ENCODE data around the gene TSPAN2. TPM values are rescaled to one million over a fixed set of nuclear protein-coding genes. Genes with fewer than 3 reads are reported as not detected.

Gene TSPAN2
- total RNA-seq, 2 experiments from 2014 or later, result 0.25 to 0.36 TPM

DNA sequence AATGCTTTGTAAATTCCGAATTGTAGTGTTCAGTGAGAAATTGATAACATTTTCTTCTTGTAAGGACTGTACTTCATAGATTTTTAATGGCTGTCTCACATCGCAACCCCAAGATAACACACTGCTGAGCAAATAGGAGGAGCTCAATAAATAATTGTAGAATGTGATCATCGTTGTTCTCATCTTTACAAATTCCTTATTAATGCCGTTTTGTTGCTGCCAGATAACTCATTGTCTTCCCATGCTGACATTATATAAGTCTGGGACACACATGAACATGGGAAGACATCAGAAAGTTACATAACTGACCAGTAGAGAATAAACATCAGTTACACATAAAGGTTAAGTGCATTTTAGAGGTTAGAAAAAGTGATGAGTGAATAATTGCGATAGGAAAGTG lies 46.4 kb upstream of the TSPAN2 start:
- TF ChIP-seq EZH2phosphoT487 (IDR thresholded peaks at IDR 0.05; ENCODE audit: borderline replicate concordance, low read depth, low read length), result no peak
- TF ChIP-seq, protein P1, sequence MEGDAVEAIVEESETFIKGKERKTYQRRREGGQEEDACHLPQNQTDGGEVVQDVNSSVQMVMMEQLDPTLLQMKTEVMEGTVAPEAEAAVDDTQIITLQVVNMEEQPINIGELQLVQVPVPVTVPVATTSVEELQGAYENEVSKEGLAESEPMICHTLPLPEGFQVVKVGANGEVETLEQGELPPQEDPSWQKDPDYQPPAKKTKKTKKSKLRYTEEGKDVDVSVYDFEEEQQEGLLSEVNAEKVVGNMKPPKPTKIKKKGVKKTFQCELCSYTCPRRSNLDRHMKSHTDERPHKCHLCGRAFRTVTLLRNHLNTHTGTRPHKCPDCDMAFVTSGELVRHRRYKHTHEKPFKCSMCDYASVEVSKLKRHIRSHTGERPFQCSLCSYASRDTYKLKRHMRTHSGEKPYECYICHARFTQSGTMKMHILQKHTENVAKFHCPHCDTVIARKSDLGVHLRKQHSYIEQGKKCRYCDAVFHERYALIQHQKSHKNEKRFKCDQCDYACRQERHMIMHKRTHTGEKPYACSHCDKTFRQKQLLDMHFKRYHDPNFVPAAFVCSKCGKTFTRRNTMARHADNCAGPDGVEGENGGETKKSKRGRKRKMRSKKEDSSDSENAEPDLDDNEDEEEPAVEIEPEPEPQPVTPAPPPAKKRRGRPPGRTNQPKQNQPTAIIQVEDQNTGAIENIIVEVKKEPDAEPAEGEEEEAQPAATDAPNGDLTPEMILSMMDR (conservative IDR thresholded peaks at IDR 0.05; ENCODE audit: low read length), result no peak
- CTCF ChIA-PET (ENCODE audit: unreplicated experiment), result no interaction called here
- BruUV-seq (replicated peaks), result no TSS peak
- H3K9me3 ChIP-seq (ENCODE audit: low read length), result no peaks in the 10 kb centered on the region
- no peak overlapping the region for H3K4me3 ChIP-seq (ENCODE audit: low read depth, low read length, poor library complexity, severe bottlenecking)
- H3K4me2 ChIP-seq (ENCODE audit: low read length), result no peak overlapping the region
- no peak overlapping the region for H3K27ac ChIP-seq (ENCODE audit: low read depth, low read length, poor library complexity, severe bottlenecking)
- no peaks in the 10 kb centered on the region for H3K4me1 ChIP-seq (ENCODE audit: insufficient read depth, low read length, poor library complexity, severe bottlenecking)
- H3K79me2 ChIP-seq (ENCODE audit: insufficient read depth, low read depth, low read length), result no peaks in the 10 kb centered on the region
- no peaks in the 10 kb centered on the region for H4K20me1 ChIP-seq (ENCODE audit: insufficient read depth, low read length)
- intact Hi-C loops (cut with micrococcal nuclease; ENCODE audit: unreplicated experiment), result loop anchor here (10.0 kb wide), 1 partner anchor 139 kb away; no protein-coding TSS in a partner anchor
- H2AFZ ChIP-seq (ENCODE audit: low read length), result no peak overlapping the region
- DNase-seq (ENCODE audit: low spot score), result no peak
- H3K36me3 ChIP-seq (ENCODE audit: insufficient read depth, low read length), result no peaks in the 10 kb centered on the region
- H3K9me2 ChIP-seq (ENCODE audit: insufficient read depth, low read length), result no peaks in the 10 kb centered on the region
- POLR2A ChIA-PET, result no interaction called here

DNA sequence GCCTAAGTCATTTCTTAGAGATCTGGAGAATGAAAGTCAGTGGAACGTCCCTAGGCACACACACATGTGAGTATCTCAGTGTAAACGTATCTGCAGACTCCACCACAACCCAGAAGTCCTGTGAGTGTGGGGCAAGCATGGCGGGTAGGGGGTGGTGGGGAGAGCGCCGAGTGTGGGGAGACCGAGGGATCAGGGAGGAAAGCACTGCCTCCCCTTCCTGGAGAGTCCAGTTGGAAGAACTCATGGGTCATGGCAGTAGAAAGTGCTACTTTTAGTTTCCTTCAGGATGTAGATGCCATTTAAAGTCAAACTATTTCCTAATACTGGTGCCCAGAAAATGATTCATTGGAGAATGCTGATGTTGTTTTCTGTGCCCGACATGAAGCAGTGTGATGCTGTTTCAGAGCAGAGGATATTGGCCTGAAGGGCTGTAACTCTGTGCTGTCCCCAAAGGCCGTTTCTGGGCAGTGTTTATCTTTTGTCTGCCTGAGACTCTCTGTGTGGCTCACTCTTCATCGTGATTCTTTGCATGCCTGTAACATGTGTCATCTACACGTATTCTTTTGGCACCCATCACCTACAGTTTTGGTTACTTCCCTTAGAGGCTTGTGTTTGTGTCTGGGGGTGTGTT lies 45.7 kb upstream of the TSPAN2 start:
- Histone ChIP-seq H3K9me2 (ENCODE audit: insufficient read depth, low read length) (no peaks in the 10 kb centered on the region), H3K4me3 (ENCODE audit: low read depth, low read length, poor library complexity, severe bottlenecking) (no peak overlapping the region), H3K36me3 (ENCODE audit: insufficient read depth, low read length) (no peaks in the 10 kb centered on the region), H3K9me3 (ENCODE audit: low read length) (no peaks in the 10 kb centered on the region), H2AFZ (ENCODE audit: low read length) (no peak overlapping the region), H4K20me1 (ENCODE audit: insufficient read depth, low read length) (no peaks in the 10 kb centered on the region), H3K79me2 (ENCODE audit: insufficient read depth, low read depth, low read length) (no peaks in the 10 kb centered on the region), H3K4me1 (ENCODE audit: insufficient read depth, low read length, poor library complexity, severe bottlenecking) (no peaks in the 10 kb centered on the region), H3K4me2 (ENCODE audit: low read length) (no peak overlapping the region), H3K27ac (ENCODE audit: low read depth, low read length, poor library complexity, severe bottlenecking) (no peak overlapping the region)
- no TSS peak for BruUV-seq (replicated peaks)
- intact Hi-C loops (cut with micrococcal nuclease; ENCODE audit: unreplicated experiment), result loop anchor here (10.0 kb wide), 1 partner anchor 140 kb away; no protein-coding TSS in a partner anchor
- TF ChIP-seq EZH2phosphoT487 (IDR thresholded peaks at IDR 0.05; ENCODE audit: borderline replicate concordance, low read depth, low read length), result no peak
- CTCF ChIA-PET (ENCODE audit: unreplicated experiment), result no interaction called here
- DNase-seq (ENCODE audit: low spot score), result no peak
- POLR2A ChIA-PET, result no interaction called here

DNA sequence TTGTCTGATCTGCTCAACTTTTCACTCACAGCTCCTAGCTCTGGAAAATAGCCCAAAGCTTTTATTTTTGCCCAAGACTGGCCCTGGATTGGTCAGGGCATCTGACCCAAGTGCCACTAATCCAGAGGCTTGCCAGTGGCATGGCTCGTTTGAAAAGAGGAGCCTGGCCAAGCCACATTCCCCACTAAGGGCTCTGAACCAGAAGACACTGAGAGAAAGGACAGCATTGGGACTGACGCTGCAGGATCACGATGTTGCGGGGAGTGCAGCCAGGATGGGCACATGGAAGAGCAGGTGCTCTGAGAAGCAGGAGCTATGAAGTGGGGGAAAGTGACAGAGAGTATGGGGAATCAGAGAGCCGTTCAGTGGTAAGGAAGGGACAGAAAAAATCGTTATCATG lies 44.9 kb upstream of the TSPAN2 start:
- Histone ChIP-seq H4K20me1 (ENCODE audit: insufficient read depth, low read length) (no peaks in the 10 kb centered on the region), H3K9me3 (ENCODE audit: low read length) (no peaks in the 10 kb centered on the region), H3K27ac (ENCODE audit: low read depth, low read length, poor library complexity, severe bottlenecking) (no peak overlapping the region), H3K79me2 (ENCODE audit: insufficient read depth, low read depth, low read length) (no peaks in the 10 kb centered on the region), H2AFZ (ENCODE audit: low read length) (no peak overlapping the region), H3K4me1 (ENCODE audit: insufficient read depth, low read length, poor library complexity, severe bottlenecking) (no peaks in the 10 kb centered on the region), H3K36me3 (ENCODE audit: insufficient read depth, low read length) (no peaks in the 10 kb centered on the region), H3K4me3 (ENCODE audit: low read depth, low read length, poor library complexity, severe bottlenecking) (no peak overlapping the region), H3K4me2 (ENCODE audit: low read length) (no peak overlapping the region), H3K9me2 (ENCODE audit: insufficient read depth, low read length) (no peaks in the 10 kb centered on the region)
- TF ChIP-seq EZH2phosphoT487 (IDR thresholded peaks at IDR 0.05; ENCODE audit: borderline replicate concordance, low read depth, low read length), result no peak
- ChIA-PET CTCF (ENCODE audit: unreplicated experiment) (no interaction called here), POLR2A (no interaction called here)
- no TSS peak for BruUV-seq (replicated peaks)
- DNase-seq (ENCODE audit: low spot score), result no peak
- intact Hi-C loops (cut with micrococcal nuclease; ENCODE audit: unreplicated experiment), result loop anchor here (10.0 kb wide), 1 partner anchor 141 kb away; no protein-coding TSS in a partner anchor

All from OCI-LY7 (cell line).